Endodermal cell (in vitro differentiated cells): ENCODE measurements around the gene FFAR1. TPM values are rescaled to one million over a fixed set of nuclear protein-coding genes. Genes with fewer than 3 reads are reported as not detected.

Experiments
- DNase-seq: peaks from one replicate; pipeline ENCODE4 v3.0.0-alpha.2; 2017
- H3K27ac ChIP-seq: 2 replicates; pipeline ENCODE4 v1.5.1; 2013; ENCODE audit warnings: mild to moderate bottlenecking, low read depth, low read length, moderate library complexity
- H3K27me3 ChIP-seq: 2 replicates; pipeline ENCODE4 v1.6.1; 2013; ENCODE audit warnings: mild to moderate bottlenecking, low read length, moderate library complexity; ENCODE audit not compliant: insufficient read depth, control insufficient read depth, poor library complexity, severe bottlenecking
- H3K36me3 ChIP-seq: 2 replicates; pipeline ENCODE4 v1.7.0; 2013; ENCODE audit warnings: mild to moderate bottlenecking, low read length, moderate library complexity; ENCODE audit not compliant: control insufficient read depth, insufficient read depth
- H3K4me1 ChIP-seq: one replicate; pipeline ENCODE4 v1.7.0; 2013; ENCODE audit warnings: low read length; ENCODE audit not compliant: control insufficient read depth, insufficient read depth
- H3K4me3 ChIP-seq: 2 replicates; pipeline ENCODE4 v1.5.1; 2013; ENCODE audit warnings: mild to moderate bottlenecking, low read length, moderate library complexity
- H3K9ac ChIP-seq: 2 replicates; pipeline ENCODE4 v1.6.1; 2013; ENCODE audit warnings: mild to moderate bottlenecking, low read length, moderate library complexity; ENCODE audit not compliant: poor library complexity, severe bottlenecking; ENCODE audit errors: extremely low read depth
- H3K9me3 ChIP-seq: 2 replicates; pipeline ENCODE4 v1.6.1; 2013; ENCODE audit warnings: mild to moderate bottlenecking, low read length, moderate library complexity; ENCODE audit not compliant: control insufficient read depth
- H3K27ac Mint-ChIP-seq: 2 replicates; pipeline ENCODE4 v1.8.0; 2020; ENCODE audit warnings: mixed read lengths
- H3K27me3 Mint-ChIP-seq: 2 replicates; pipeline ENCODE4 v1.8.0; 2021; ENCODE audit warnings: mild to moderate bottlenecking, mixed read lengths; ENCODE audit not compliant: insufficient read depth
- H3K36me3 Mint-ChIP-seq: 2 replicates; pipeline ENCODE4 v1.8.0; 2020; ENCODE audit warnings: low read depth, mixed read lengths
- H3K4me1 Mint-ChIP-seq: 2 replicates; pipeline ENCODE4 v1.8.0; 2020; ENCODE audit warnings: mixed read lengths
- H3K4me3 Mint-ChIP-seq: 2 replicates; pipeline ENCODE4 v1.8.0; 2020; ENCODE audit warnings: mild to moderate bottlenecking, moderate library complexity, mixed read lengths
- H3K9me3 Mint-ChIP-seq: 2 replicates; pipeline ENCODE4 v1.8.0; 2020; ENCODE audit warnings: mild to moderate bottlenecking, mixed read lengths
- CTCF ChIP-seq: fragments of 200-600 bp; sonication (generic); conservative IDR thresholded peaks from 2 replicates; pipeline ENCODE4 v1.5.0; 2021; ENCODE audit warnings: antibody characterized with exemption, mild to moderate bottlenecking
- WGBS, 2 experiments: methylation state at CpG; one replicate each; pipeline versions ENCODE4 v1.1.5 to v1.1.7; 2013; ENCODE audit warnings: missing lambda C conversion rate in 2 of 2, mixed read lengths in 1 of 2; ENCODE audit not compliant: insufficient coverage in 1 of 2, insufficient read length in 1 of 2; 5-methylcytosine and 5-hydroxymethylcytosine counted together
- total RNA-seq, 2 donors: library from RNA; stranded (reverse); fragmentation: NEBNext Ultra II Directional in 1 of 2; extraction: Animal tissue kit (Norgen Biotek cat#: 25700) in 1 of 2; gene quantifications; 2 replicates in 1 of 2; 3 replicates in 1 of 2; pipeline ENCODE4 v1.2.1, GENCODE V29; 2021

The FFAR1 gene
- total RNA-seq, 2 donors from 2014 or later: not detected

- Histone ChIP-seq H3K36me3 (no peaks in the 10 kb centered on the region), H3K9me3 (no peaks in the 10 kb centered on the region), H3K27ac (no peak overlapping the region), H3K4me1 (no peaks in the 10 kb centered on the region), H3K9ac (no peak overlapping the region), H3K4me3 (no peak overlapping the region), H3K27me3 (no peaks in the 10 kb centered on the region)
- no peak for DNase-seq
- Mint-ChIP-seq H3K4me1 (peaks cover 5% of the 10 kb centered on the region), H3K9me3 (no peaks in the 10 kb centered on the region), H3K36me3 (no peaks in the 10 kb centered on the region), H3K27me3 (no peaks in the 10 kb centered on the region), H3K4me3 (no peak overlapping the region), H3K27ac (no peak overlapping the region)
- 88 to 89% methylated on average over 6 to 8 of the region's 8 CpGs for WGBS, 2 experiments
- no peak for TF ChIP-seq CTCF
Observed at GRCh38 chr19:35314031-35314430, 33.7 kb upstream of the FFAR1 start.

GRCh38 chr19:35314858-35315470, 32.7 kb upstream of the FFAR1 start:
- Mint-ChIP-seq H3K36me3 (no peaks in the 10 kb centered on the region), H3K27me3 (no peaks in the 10 kb centered on the region)

GRCh38 chr19:35315883-35316282, 31.8 kb upstream of the FFAR1 start:
- Histone ChIP-seq H3K9ac (no peak overlapping the region), H3K9me3 (no peaks in the 10 kb centered on the region), H3K36me3 (no peaks in the 10 kb centered on the region), H3K27me3 (no peaks in the 10 kb centered on the region), H3K4me3 (no peak overlapping the region), H3K4me1 (no peaks in the 10 kb centered on the region), H3K27ac (no peak overlapping the region)
- H3K4me1 Mint-ChIP-seq: peaks cover 5% of the 10 kb centered on the region
- H3K4me3 Mint-ChIP-seq: no peak overlapping the region
- H3K27me3 Mint-ChIP-seq: no peaks in the 10 kb centered on the region
- no peak for TF ChIP-seq CTCF
- DNase-seq: no peak
- WGBS, 2 experiments: 92 to 97% methylated on average over 8 to 9 of the region's 9 CpGs
- no peaks in the 10 kb centered on the region for H3K9me3 Mint-ChIP-seq
- H3K36me3 Mint-ChIP-seq: no peaks in the 10 kb centered on the region
- H3K27ac Mint-ChIP-seq: no peak overlapping the region

More at GRCh38 chr19:35314858-35315470, 32.7 kb upstream of the FFAR1 start:
- Mint-ChIP-seq H3K27ac (no peak overlapping the region), H3K4me3 (no peak overlapping the region), H3K4me1 (peaks cover 5% of the 10 kb centered on the region), H3K9me3 (no peaks in the 10 kb centered on the region)
- Histone ChIP-seq H3K36me3 (no peaks in the 10 kb centered on the region), H3K4me3 (no peak overlapping the region), H3K9ac (no peak overlapping the region), H3K4me1 (no peaks in the 10 kb centered on the region), H3K9me3 (no peaks in the 10 kb centered on the region), H3K27ac (no peak overlapping the region), H3K27me3 (no peaks in the 10 kb centered on the region)
- peak; percentile 33 for DNase-seq
- 92 to 94% methylated on average over 5 to 10 of the region's 10 CpGs for WGBS, 2 experiments
- no peak for TF ChIP-seq CTCF
